Hematopoietic multipotent progenitor cell treated with erythropoietin and hydrocortisone succinate and interleukin-3 and kit ligand, for 6 days (in vitro differentiated cells): Measurements from ENCODE around the gene ITGB3BP.

Experiments
- DNase-seq: peaks from one replicate; pipeline ENCODE4 v3.0.0-alpha.2; 2015

Gene ITGB3BP

GRCh38 chr1:63414691-63415365, 108.2 kb downstream of the ITGB3BP start:
- no peak for DNase-seq

GRCh38 chr1:63413394-63413793, 109.6 kb downstream of the ITGB3BP start:
- DNase-seq, result no peak

- no peak for DNase-seq
Observed at GRCh38 chr1:63411066-63411465, 112.0 kb downstream of the ITGB3BP start.

- DNase-seq, result no peak
Observed at GRCh38 chr1:63408331-63408730, 114.7 kb downstream of the ITGB3BP start.

GRCh38 chr1:63407002-63407401, 116.0 kb downstream of the ITGB3BP start:
- peak; percentile 34 for DNase-seq

- no peak for DNase-seq
Observed at GRCh38 chr1:63405987-63406386, 117.0 kb downstream of the ITGB3BP start.

GRCh38 chr1:63405021-63405420, 118.0 kb downstream of the ITGB3BP start:
- DNase-seq, result no peak

GRCh38 chr1:63403386-63403785, 119.6 kb downstream of the ITGB3BP start:
- peak; percentile 76 for DNase-seq

GRCh38 chr1:63401945-63402344, 121.1 kb downstream of the ITGB3BP start:
- no peak for DNase-seq
